RWPE1 (cell line): Measurements from ENCODE around the gene NEURL2.

Experiments
- CTCF ChIA-PET: fragments of 350-600 bp; sonication (Branson Sonifier 250); formaldehyde crosslinking; extraction: SDS; loops from one replicate; lab custom pipeline; 2021; lab: Yijun Ruan, JAX
- POLR2A ChIA-PET: fragments of 400-600 bp; formaldehyde crosslinking; extraction: SDS; loops from one replicate; lab custom pipeline; 2020; ENCODE audit warnings: antibody characterized with exemption; ENCODE audit not compliant: low non-redundant PET; lab: Yijun Ruan, JAX
- DNase-seq: peaks from one replicate; pipeline ENCODE4 v3.0.0; 2012; ENCODE audit warnings: low spot score
- H3K27ac ChIP-seq: fragments of 450-650 bp; 2 replicates; pipeline ENCODE4 v1.5.1; 2017
- TF ChIP-seq, protein P1 (sequence below): fragments of 450-650 bp; conservative IDR thresholded peaks from 2 replicates; pipeline ENCODE4 v1.5.1; 2017; ENCODE audit warnings: low read depth, mild to moderate bottlenecking

NEURL2 gene

DNA sequence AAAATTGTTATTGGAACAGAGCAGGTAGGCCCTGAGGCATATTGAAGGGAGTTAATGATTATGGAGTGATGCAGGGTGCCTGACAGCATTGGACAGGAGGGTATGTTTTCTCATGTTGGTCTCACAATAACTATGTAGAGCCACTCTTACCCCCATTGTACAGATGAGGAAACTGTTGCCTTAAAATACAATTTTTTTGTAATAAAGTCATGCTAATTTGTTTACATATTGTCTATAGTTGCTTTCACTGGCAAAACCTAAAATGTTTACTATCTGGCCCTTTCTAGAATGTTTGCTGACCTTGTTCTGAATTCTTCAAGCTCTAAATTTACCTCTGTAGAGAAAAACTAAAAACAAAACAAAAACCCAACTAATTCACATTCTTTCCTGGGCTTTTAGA is 39.5 kb downstream of the NEURL2 start:
- CTCF ChIA-PET, result interaction anchor here (0.6 to 0.9 kb wide), 4 partner anchors 24 to 1359 kb away, joined by 3 to 5 read pairs (median 4); no protein-coding TSS in a partner anchor
- DNase-seq, result no peak
- TF ChIP-seq, protein P1, sequence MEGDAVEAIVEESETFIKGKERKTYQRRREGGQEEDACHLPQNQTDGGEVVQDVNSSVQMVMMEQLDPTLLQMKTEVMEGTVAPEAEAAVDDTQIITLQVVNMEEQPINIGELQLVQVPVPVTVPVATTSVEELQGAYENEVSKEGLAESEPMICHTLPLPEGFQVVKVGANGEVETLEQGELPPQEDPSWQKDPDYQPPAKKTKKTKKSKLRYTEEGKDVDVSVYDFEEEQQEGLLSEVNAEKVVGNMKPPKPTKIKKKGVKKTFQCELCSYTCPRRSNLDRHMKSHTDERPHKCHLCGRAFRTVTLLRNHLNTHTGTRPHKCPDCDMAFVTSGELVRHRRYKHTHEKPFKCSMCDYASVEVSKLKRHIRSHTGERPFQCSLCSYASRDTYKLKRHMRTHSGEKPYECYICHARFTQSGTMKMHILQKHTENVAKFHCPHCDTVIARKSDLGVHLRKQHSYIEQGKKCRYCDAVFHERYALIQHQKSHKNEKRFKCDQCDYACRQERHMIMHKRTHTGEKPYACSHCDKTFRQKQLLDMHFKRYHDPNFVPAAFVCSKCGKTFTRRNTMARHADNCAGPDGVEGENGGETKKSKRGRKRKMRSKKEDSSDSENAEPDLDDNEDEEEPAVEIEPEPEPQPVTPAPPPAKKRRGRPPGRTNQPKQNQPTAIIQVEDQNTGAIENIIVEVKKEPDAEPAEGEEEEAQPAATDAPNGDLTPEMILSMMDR, result no peak
- POLR2A ChIA-PET, result no interaction called here
- no peak overlapping the region for H3K27ac ChIP-seq

DNA sequence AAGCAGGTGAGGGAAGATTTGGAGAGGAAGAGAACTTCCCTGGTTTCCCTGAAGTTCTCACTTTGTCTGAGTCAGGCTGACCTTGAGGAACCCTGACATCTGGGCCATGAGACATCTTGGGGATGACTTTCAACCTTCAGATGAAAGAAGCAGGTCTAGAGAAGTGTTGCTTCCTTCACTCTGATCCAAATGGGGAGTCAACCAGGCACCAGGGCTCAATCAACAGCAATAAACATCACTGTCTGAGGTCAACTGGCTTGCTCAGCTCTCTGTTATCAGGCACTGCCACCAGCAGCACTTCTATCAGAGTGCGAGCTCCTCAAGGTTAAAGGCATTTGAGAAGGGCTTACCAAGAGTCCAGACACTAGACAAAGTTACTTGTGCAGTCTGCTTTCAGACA is 40.1 kb downstream of the NEURL2 start:
- ChIA-PET POLR2A (no interaction called here), CTCF (interaction anchor here (0.6 to 0.9 kb wide), 2 partner anchors 25 to 161 kb away, joined by 3 to 5 read pairs; no protein-coding TSS in a partner anchor)
- no peak overlapping the region for H3K27ac ChIP-seq

DNA sequence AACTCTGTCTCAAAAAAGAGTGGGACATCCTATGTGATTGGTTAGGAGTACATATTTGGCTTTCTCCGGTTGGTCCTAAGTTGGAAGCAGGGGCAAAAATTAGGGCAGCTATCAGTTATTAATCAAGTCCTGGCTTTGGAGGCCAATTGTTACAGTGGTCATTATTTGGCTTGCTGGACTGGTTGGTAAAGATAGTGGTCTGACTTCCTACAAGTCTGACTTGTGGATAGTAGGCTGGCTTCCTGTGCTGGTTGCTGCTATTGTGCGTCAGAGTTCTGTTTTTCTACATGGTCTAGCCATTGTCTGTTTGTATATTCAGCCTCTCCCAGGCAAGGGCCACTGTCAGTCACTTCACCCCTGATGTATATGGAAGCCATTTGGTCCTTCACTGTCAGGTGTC is 40.8 kb downstream of the NEURL2 start:
- no peak overlapping the region for H3K27ac ChIP-seq
- TF ChIP-seq, protein P1, result no peak
- DNase-seq, result no peak
- ChIA-PET CTCF (interaction anchor here (0.7 kb wide), 1 partner anchor 858 kb away, joined by 5 read pairs; no protein-coding TSS in a partner anchor), POLR2A (no interaction called here)

More for the DNA sequence above, 40.1 kb downstream of the NEURL2 start:
- TF ChIP-seq, protein P1, result no peak
- no peak for DNase-seq

DNA sequence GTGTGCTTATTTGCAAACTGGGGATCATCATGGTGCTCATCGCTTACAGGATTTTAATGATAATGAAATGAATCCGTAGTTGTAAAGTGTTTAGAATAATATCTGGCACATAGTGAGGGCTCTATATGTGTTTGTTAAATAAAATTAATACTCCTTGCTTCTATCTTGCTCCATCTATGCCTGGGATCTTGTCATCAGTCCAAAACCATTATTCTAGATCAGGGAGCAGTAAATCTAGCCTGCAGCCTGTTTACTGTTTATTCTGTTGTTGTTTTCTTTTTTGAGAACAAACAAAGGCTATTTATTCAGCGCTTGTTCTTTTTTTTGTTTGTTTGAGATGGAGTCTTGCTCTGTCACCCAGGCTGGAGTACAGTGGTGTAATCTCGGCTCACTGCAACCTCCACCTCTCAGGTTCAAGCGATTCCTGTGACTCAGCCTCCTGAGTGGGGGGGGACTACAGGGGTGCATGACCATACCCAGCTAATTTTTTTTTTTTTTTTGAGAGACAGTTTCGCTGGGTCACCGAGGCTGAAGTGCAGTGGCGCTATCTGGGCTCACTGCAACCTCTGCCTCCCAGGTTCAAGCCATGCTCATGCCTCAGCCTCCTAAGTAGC is 41.9 kb downstream of the NEURL2 start:
- ChIA-PET CTCF (no interaction called here), POLR2A (interaction anchor here (0.6 kb wide), 1 partner anchor 13 kb away, joined by 3 read pairs; no protein-coding TSS in a partner anchor)
- no peak for DNase-seq
- H3K27ac ChIP-seq, result no peak overlapping the region
- TF ChIP-seq, protein P1, result no peak

DNA sequence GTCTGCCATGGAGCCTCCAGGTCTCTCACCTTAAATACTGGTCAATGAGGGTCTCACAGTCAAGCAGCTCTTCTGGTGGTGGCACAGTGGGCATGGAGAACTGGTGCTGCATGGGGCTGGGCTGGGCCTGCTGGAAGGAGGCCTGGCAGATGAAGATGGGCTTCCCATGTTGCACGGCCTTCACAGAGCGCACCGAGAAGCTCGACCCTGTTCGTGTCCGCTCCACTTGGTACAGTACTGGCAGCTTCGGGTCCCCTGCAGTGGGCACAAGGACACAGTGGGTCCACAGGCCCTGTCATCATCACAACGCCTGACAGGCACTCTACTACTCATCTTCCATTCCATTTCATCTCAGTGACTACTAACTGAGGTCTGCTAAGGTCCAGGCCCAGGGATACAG is 42.6 kb downstream of the NEURL2 start:
- ChIA-PET CTCF (no interaction called here), POLR2A (no interaction called here)

DNA sequence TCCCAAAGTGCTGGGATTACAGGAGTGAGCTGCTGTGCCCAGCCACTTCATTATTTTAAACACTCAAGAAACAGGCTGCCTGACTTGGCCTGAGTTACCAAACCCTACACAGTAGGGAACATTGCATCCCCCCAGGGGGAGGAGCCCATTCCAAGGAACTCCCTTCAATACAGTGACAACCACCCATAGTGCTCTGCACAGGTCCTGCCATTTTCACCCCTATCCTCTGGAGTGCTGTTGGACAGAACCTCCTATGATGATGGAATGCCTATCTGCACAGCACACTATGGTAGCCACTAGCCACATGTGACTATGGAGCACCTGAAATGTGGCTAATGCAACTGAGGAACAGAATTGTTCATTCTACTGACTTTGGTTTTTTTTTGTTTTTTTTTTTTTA is 45.6 kb downstream of the NEURL2 start:
- POLR2A ChIA-PET, result no interaction called here
- TF ChIP-seq, protein P1, result no peak
- H3K27ac ChIP-seq, result no peak overlapping the region
- no peak for DNase-seq
- CTCF ChIA-PET, result no interaction called here

More for the DNA sequence above, 42.6 kb downstream of the NEURL2 start:
- H3K27ac ChIP-seq, result 0 out of 2 replicates have a peak overlapping the region, but pooled peaks have one; percentile 0
- DNase-seq, result no peak
- TF ChIP-seq, protein P1, result no peak
